Tongue (tissue), 2 donors: ENCODE data around the gene SBNO1. TPM values are rescaled to one million over a fixed set of nuclear protein-coding genes. Genes with fewer than 3 reads are reported as not detected.
"Not testable (repeated sequence)": the region's sequence is repeated elsewhere in the genome, so short reads cannot be mapped to it uniquely, and the experiment has no call there.

Source experiments
- DNase-seq: peaks from one replicate; pipeline ENCODE4 v3.0.0-alpha.2; 2015
- total RNA-seq: library from RNA; depleted of rRNA; stranded (reverse); fragments of >200 nt; gene quantifications from one replicate; pipeline ENCODE4 v1.2.3, GENCODE V29; 2014

SBNO1 gene
- total RNA-seq, 1 donor from 2014 or later, result 24.5 TPM

GRCh38 chr12:123346946-123347345 lies 17.7 kb downstream of the SBNO1 start:
- DNase-seq, result no peak

GRCh38 chr12:123344086-123344485 lies 20.6 kb downstream of the SBNO1 start:
- DNase-seq, result no peak

DNA sequence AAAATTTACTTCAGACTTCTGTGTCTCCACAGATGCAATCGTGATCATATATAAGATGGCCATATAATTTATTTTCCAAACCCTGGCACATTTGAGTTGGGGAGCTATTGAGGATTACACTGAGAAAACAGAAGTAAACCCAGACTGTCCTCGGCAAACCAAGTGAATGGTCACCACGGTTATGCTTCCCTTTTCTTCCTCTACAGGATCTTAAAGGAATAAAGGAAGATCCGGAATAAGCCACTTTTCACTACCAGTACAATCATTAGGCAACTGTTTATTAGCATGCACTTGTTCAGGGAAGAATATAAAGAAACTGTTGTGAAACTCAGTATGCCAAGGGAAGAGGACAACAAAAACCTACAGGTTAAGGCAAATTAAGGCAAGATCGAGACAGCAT lies 27.6 kb downstream of the SBNO1 start:
- no peak for DNase-seq

GRCh38 chr12:123336530-123336929 lies 28.1 kb downstream of the SBNO1 start:
- no peak for DNase-seq

- no peak for DNase-seq
Observed at GRCh38 chr12:123335490-123335889, 29.2 kb downstream of the SBNO1 start.

DNA sequence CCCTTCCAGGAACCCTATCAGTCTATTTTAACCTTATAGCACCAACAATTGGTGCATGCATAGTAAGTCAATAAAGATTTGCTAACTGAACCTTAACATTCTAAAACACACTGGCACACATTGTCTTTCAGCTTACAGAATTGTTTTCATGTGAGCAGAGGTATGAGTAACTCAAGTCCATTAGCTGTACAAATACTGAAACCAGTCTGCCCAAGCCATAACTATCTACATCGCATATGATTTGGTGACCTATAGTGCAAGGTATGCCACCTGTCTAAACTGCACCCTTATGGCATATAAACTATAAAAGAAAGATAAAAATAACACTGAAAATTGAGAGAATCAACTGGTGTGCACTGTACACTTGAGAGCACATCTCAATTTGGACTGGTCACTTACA lies 34.8 kb downstream of the SBNO1 start:
- DNase-seq, result no peak

DNA sequence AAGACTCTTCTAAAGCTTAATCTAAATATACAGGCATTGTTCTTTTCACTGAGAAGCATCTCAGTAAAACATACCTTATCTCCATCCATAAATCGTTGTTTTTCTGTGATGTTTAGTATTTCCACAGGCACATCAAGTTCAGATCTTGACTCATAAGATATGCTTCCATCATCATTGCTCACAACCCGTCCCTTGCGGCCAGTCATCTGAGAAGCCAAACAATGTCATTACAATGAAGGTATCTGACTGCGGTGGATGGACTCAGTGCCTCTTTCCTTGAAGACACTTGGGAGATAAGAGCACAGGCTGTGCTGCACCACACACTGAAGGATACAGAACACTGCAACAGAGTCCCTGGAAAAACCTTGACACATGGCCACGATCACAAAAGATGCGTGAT lies 44.8 kb downstream of the SBNO1 start:
- DNase-seq, result no peak

GRCh38 chr12:123319273-123319672 lies 45.4 kb downstream of the SBNO1 start:
- no peak for DNase-seq

DNA sequence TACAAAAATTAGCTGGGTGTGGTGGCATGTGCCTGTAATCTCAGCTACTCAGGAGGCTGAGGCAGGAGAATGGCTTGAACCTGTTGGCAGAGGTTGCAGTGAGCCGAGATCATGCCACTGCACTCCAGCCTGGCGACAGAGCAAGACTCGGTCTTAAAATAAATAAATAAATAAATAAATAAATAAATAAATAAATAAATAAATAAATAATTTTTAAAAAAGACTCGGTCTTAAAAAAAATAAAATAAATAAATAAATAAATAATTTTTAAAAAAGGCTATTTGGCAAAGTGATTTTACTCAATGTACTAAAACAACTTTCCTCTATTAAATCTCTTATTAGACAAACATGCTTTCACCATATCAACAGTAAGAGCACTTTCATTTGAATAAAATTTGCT lies 51.6 kb downstream of the SBNO1 start:
- not testable (repeated sequence) for DNase-seq

GRCh38 chr12:123306200-123306599 lies 58.4 kb downstream of the SBNO1 start:
- no peak for DNase-seq

- DNase-seq, result no peak
Observed at GRCh38 chr12:123305136-123305535, 59.5 kb downstream of the SBNO1 start.

DNA sequence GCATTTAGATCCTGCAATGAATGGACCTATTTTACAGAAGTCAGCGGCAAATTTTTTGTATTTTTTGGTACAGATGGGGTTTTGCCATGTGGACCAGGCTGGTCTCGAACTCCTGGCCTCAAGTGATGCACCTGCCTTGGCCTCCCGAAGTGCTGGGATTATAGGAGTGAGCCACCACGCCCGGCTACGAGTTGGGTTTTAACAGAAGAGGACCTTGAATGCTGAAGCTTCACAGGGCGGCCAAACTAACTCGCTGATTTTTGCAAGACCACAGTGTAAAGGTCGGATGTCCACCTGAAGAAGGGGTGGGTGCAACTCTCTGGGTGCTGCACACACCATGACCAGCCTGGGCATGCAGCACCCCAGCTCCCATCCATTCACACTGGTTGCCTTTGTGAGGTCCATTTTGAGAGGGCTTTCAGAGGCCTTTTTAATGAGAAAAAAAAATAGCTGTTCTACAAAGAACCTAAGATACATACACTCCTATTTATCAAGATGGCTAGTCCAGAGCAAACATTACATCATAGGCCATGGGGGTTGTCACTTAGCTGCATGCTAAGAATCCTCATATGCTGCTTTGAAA lies 71.4 kb downstream of the SBNO1 start:
- no peak for DNase-seq

- no peak for DNase-seq
Observed at GRCh38 chr12:123289911-123290310, 74.7 kb downstream of the SBNO1 start.

DNA sequence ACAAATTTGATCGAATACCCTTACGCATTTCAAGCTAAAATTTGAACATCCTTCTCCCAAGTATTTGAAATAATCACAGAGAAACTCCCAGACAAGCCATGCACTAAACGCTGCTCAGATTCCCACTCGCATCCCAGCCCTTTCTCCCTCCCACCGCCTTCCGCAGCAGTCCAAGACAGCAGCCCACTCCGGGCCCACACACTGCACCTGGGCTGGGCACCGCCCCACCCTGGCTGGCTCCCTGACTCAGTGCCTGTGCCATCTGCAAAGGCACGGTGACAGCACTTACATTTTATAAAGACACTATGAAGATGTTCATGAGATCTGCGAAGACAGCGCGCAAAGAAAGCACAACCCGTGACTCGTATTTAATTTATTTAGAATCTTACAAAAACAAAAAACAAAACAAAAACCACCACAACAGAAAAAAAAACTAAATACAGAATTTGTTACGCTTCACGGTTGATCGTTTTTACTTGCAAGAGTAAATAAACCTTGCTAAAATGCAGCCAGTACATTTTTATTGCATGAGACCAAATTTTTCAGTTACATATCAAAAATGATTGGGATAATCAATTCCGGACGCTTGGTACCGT lies 75.8 kb downstream of the SBNO1 start:
- no peak for DNase-seq

- DNase-seq, result no peak
Observed at GRCh38 chr12:123286652-123287373, 77.8 kb downstream of the SBNO1 start.

DNA sequence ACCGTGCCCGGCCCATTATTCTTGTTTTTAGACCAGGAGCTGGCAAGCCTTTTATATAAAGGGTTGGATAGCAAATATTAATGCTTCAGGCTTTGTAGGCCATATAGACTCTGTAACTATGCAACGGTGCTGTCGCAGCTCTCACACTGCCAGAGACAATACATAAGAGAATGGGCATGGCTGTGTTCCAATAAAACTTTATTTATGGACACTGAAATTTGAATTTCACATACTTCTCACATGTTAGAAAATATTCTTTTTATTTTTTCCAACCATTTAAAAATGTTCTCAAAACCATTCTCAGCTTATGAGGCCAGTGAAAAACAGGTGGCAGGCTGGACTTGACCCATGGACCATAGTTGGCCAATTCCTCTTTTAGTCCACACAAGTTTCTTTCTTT lies 80.0 kb downstream of the SBNO1 start:
- DNase-seq, result no peak

GRCh38 chr12:123283461-123283860 lies 81.2 kb downstream of the SBNO1 start:
- no peak for DNase-seq

- DNase-seq, result no peak
Observed at GRCh38 chr12:123282111-123282510, 82.5 kb downstream of the SBNO1 start.

- no peak for DNase-seq
Observed at GRCh38 chr12:123280971-123281370, 83.7 kb downstream of the SBNO1 start.

DNA sequence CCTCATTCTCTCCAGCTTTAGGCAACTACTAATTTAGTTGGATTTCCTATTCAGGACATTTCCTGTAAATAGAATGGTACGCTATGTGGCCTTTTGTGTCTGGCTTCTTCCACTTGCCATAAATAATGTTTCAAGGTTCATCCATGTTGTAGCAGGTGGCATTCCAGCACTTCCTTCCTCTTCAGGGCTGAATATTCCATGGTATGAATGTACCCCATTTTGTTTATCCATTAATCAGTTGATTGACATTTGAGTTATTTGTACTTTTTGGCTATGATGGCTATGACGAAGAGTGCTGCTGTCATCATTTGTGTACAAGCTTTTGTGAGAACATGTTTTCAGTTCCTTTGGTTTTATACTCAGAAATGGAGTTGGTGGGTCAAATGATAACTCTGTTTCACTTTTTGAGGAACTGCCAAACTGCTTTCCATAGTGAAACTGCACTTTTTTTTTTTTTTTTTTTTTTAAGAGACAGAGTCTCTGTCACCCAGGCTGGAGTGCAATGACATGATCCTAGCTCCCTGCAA lies 86.5 kb downstream of the SBNO1 start:
- DNase-seq, result no peak

DNA sequence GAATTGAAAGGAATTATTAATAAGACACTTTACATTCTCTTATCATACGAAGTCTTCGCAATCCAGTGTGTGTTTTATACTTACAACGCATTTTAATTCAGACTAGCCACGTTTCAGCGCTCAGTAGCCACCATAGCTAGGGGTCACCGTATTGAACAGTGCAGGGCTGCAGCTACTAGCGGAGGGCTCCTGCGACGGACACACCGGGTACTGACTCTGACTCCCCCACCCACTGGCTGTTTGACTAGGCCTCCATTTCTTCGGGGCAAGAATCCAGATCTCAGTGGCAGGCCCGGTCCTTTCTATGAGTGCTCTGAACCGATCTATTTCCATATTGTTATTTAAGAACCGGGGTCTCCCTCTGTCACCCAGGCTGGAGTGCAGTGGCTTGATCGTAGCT lies 91.5 kb downstream of the SBNO1 start:
- no peak for DNase-seq

DNA sequence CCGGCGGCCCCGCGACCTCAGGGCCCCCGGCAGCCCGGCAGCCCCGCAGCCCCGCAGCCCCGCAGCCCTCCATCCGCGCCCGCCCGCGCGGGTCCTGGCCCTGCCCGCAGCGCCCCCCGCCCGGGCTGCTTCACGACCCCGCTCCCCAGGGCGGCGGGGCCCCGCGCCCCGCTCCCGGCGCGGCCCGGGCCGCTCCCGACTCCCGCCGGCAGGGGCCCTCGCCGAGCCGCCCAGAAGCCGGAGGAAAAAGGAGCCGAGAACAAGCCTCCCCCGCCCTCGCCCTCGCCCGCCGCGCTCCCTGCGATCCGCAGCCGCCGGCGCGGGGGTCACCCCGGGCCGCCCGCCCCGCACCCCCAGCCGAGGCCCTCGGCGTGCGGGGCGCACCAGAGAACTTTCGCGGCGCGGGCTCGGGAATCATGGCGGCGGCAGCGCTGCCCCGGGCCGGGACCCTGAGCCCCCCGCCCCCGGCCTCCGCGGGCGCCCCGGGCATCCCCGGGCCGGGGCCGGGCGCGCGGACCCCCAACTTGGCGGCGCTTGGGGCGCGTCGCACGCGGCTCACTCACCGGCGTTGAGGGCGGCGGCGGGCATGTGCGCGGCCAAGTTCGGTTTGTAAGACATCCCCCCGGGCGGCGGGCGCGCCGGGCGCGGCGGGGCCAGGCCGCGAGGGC lies 93.5 kb downstream of the SBNO1 start:
- DNase-seq, result peak; percentile 83
